Right renal pelvis (tissue), 4 donors: ENCODE data around the gene FRY. TPM values are rescaled to one million over a fixed set of nuclear protein-coding genes. Genes with fewer than 3 reads are reported as not detected.
"Not testable (repeated sequence)": the region's sequence is repeated elsewhere in the genome, so short reads cannot be mapped to it uniquely, and the experiment has no call there.

ENCODE experiments used
- DNase-seq, 4 donors: peaks; one replicate each; pipeline ENCODE4 v3.0.0-alpha.2; 2013; ENCODE audit warnings: low read depth in 4 of 4, low spot score in 3 of 4, missing footprints in 1 of 4
- polyA plus RNA-seq, 4 donors: library from polyadenylated mRNA; unstranded; fragments of 120-200 nt; gene quantifications; one replicate each; pipeline ENCODE4 v1.2.1, GENCODE V29; 2013; ENCODE audit not compliant: insufficient read length in 4 of 4

The FRY gene
- 10 to 100 TPM; 43.5 to 61.3 (median 46.2) TPM for polyA plus RNA-seq

DNA sequence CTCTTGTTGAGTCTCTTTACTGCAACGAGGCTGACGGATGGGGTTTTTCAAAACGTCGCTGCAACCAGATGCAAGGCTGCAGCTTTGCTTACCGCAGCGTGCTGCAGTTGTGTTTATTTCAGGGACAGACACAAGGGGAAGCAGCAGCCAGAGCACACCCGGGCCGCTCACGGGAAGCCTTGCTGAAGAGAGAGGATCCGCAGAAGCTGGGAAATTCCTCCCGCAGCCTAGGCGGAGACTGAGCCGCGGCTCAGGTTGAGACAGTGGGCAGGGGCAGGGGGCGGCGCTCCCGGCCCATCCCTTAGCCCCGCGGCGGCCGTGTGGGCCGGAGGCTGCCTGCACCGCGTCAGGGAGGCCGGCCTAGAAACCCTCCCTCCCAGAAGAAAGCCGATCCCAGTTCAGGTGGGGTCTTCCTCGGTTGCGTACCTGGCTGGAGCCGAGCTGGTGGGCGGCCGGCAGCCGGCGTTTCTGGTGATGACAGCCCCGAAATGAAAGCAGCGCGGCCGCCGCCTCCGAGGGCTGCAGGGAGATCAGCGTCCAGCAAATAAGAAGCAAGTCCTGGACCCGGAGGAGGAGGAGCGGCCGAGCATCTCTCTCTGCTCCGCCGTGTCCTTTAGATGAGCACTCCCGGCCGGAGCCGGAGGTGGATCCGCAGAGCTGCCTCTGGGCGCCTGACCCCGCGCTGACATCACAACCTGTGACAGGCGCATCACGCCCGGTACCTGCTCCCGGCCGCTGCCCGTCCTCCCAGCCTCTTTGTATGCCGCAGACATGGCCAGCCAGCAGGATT, at the start of gene FRY:
FRY (plus strand) TSS at position 750 of the 790 bp plus-strand sequence; CDS start at position 772, 22 bp downstream.
- peak in 3 of 4 donors; percentile 47 to 53 (median 51) for DNase-seq

DNA sequence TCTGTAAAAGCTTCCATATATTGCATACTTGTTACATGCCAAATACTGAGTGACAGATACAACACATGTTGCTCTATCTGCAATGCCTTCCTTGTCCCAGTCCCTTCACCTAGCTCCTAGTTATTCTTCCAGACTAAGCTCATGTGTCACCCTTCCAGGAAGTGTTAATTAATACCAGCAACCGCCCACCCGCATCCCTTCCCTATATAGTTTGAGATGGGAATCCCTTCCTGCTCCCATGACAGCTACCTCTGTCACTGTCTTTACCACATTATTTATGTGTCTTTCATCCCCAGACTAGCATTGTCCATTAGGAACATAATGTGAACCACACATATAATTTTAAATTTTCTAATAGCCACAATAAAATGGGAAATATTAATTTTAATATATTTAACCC, 49.5 kb upstream of the FRY start:
- no peak for DNase-seq

DNA sequence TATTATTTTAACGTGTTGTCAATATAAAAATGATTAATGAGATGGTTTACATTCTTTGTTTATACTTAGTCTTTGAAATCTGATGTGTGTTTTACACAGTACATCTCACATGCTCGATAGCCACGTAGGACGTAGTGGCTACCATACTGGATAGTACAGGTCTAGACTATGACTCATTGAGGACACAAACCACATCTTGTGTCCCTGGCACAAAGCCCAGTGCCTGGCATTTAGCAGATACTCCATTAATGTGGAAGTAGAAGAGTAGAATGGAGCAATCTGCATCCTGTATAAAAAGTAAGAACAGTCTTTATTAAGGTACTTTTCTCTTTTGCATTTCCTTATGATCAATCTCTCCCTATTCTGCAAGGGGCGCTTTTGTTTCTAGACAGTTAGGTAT, 49.0 kb upstream of the FRY start:
- DNase-seq, result no peak

DNA sequence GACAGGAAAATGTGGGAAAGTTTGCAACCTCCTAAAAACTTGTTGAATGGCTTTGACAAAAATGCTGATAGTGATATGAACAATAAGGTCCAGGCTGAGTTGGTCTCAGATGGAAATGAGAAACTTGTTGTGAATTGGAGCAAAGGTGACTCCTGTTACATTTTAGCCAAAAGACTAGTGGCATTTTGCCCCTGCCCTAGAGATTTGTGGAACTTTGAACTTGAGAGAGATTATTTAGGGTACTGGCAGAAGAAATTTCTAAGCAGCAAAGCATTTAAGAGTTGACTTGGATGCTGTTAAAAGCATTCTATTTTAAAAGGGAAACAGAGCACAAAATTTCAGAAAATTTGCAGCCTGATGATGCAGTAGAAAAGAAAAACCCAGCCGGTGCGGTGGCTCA, 47.9 kb upstream of the FRY start:
- not testable (repeated sequence) for DNase-seq

DNA sequence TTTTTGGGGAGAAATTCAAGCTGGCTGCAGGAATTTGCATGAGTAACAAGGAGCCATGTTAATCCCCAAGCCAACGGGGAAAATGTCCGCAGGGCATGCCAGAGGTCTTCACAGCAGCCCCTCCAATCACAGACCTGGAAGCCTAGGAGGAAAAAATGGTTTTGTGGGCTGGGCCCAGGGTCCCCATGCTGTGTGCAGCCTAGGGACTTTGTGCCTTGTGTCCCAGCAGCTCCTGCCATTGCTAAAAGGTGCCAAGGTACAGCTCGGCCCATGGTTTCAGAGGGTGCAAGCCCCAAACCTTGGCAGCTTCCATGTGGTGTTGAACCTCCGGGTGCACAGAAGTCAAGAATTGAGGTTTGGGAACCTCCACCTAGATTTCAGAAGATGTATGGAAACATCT, 47.2 kb upstream of the FRY start:
- not testable (repeated sequence) for DNase-seq

DNA sequence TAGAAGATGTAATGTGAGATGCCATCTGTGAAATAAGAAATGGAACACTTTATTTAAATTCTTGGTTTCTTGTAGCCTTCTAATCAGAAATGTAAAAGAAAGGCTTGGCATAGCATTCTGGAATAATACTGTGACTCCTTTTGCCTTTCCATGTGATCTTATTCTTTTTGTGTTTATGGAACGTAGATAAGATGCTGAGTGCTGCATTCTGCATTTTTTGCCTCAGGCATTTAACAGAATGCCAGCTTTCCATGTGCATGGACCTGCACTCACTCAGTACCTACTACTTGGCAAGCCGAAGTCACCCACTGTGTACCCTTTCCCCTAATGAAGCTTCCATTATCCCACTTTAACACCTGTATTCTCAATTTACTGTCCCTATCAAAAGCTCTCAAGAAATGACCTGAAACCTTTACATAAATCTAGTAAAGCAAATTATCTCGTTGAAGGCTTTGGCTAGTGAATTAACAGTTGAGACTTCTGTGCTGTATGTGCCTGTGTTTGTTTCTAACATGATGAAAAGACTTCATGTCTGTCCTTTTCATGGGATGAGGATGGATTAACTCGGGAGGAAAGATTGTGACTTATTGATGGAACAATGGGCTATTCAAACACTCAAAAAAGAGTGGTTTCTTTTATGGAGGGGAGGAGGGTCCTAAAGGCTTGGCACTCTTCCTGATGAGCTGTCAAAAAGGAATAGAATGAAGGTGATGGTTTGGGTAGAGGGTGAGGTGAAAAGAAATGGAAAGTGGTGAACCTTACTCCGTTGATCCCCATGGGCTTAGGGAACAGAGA, 44.7 kb upstream of the FRY start:
- no peak for DNase-seq

DNA sequence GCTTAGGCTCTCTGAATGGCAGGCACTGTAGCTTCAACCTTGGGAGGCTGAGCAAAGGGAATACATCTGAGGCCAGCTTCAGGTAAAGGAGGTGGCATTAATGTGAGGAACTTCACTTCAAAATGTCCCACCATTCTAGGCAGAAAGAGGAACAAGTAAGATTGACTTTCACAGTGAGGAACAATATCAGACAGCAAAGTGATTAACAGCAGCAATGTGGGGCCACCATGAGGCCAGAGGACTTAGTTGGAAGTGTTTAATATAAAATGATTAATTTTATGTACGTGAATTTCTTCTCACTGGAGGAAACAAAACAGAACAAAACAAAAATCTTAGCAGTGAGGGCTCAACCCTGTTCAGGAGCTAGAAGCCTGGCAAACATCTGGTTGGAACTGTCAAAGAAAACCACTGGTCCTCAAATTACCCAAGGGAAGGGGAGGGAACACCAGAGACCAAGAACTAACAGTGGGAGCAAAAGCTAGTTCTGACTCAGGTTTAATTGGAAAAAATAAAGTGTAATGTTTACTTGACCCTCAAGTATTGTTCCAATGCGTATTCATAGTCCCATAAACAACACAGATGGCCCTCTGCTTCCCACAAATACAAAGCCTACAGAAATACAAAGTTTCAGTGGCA, 43.9 kb upstream of the FRY start:
- no peak for DNase-seq

DNA sequence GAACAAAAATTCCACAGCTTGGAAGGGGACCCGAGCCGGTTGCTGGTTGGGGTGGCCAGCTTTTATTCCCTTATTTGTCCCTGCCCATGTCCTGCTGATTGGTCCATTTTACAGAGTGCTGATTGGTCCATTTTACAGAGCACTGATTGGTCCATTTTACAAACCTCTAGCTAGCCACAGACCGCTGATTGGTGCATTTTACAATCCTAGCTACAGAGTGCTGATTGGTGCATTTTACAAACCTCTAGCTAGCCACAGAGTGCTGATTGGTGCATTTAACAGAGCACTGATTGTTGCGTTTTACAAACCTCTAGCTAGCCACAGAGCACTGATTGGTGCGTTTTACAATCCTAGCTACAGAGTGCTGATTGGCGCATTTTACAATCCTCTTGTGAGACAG, 37.2 kb upstream of the FRY start:
- DNase-seq, result not testable (repeated sequence)

DNA sequence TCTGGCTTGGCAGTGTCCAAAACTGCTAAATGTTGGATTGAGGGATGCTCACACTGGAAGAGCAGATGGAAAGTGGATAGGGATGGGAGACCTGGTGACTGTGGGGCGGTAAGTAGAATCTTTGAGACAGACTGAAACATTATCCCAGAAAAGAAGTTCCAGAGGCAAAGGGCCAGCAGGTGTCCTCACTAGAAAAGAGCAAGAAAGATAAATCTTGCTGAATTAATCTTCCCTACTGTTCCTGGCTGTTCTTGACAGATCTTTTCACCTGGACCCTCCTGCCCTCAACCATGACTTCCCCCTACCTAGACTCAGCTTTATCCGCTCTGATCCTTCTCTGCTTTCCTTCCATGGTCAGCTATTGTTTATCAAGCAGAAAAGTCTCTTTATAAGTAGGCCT, 35.0 kb upstream of the FRY start:
- DNase-seq, result no peak

DNA sequence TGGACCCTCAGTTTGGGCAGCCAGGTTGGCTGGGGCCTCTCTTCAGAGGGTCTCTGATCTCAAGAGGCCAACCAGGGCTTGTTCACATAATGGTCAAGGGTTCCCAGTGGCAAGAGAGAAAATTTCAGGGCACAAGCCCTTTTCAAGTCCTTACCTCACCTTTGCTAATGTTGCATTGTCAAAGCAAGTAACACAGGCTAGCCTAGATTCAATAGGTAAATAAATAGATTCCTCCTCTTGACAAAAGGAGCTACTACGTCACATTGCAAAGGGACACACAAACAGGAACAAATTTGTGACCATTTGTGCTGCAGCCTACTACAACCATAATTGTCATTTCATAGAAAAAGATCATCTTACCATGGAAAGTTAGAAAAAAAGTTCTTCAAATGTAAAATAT, 33.9 kb upstream of the FRY start:
- DNase-seq, result no peak

DNA sequence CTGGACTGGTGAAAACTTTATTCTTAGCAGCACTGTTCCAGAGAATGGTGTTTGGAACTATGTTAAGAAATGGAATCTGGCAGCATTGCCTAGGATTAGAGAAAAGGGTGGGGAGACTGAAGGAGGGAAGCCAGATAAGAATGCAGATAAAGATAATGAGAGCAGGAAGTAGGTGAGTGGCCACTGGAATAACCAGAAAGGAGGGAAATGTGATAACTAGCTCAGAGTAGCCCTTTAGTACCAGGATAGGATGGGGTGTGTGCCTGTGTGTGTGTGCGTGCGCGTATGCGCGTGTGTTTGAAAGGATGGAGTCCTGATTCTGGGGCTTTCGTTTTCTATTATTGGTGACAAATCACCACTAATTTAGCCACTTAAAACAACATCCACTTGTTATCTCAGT, 33.4 kb upstream of the FRY start:
- DNase-seq, result no peak

DNA sequence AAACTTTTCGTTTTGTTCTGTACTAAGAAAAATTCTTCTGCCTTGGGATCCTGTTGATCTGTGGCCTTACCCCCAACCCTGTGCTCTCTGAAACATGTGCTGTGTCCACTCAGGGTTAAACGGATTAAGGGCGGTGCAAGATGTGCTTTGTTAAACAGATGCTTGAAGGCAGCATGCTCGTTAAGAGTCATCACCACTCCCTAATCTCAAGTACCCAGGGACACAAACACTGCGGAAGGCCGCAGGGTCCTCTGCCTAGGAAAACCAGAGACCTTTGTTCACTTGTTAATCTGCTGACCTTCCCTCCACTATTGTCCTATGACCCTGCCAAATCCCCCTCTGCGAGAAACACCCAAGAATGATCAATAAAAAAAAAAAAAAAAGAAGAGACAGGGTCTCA, 30.8 kb upstream of the FRY start:
- not testable (repeated sequence) for DNase-seq

DNA sequence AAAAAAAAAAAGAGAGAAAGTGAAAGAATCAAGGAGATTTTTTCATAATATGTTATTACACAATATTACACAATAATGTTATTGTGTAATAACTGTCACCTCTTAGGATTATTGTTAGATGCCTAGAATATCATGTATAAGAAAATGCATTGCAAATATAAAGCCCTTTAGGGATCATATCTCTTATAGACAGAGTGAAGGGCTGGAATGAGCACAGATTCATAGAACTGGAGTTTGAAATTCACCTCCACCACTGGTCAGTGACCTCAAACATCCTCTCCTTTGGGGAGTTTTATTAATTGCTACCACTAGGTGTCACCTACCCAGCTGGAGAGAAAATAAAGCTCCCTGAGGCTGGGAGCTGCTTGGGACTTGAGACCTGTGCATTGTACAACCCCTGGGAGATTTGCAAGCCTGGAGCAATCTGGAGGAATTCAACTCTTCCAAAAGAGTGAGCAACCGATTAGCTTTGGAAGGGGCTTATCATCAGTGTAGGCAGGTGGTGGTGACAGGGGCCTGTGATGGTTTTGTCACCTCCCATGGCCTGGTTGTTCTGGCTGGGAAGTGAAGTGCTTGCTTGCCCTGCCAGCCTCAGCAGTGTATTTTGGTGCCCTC, 30.3 kb upstream of the FRY start:
- no peak for DNase-seq

DNA sequence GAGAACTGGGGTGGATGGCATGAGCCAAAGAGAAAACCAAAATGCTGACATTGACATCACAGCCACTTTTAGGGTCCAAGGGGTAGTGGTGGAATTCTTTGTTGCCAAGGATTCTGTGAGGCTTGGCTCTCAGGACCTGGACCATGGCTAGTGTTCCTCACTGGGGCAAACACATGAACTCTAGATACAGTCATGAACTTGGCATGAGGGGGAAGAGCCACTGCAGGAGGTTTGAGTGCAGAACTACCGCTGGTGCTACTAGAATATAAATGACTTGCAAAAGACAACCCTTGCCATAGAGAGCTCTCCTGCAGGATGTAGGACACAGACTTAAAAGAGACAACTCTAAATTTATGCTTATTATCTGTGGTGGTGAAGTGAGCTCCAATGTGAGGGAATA, 29.8 kb upstream of the FRY start:
- no peak for DNase-seq

DNA sequence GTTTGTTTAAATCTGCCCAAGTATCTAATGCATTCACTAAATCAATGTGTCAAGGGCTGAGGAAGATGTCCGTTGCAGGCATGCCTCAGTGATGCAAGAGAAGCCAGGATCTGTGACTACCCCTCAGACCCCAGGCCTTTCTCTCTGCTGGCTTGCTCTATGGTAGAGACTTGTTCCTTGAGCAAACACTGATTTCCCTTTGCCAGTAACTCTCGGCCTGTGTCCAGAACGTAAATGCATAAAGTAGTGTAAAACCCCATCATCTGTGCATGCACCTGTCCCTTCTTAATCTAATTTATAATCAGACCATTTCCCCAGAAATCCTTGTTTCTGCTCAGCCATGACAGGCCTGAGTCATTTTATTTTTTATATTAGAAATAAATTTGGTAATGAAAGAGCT, 28.7 kb upstream of the FRY start:
- DNase-seq, result no peak

DNA sequence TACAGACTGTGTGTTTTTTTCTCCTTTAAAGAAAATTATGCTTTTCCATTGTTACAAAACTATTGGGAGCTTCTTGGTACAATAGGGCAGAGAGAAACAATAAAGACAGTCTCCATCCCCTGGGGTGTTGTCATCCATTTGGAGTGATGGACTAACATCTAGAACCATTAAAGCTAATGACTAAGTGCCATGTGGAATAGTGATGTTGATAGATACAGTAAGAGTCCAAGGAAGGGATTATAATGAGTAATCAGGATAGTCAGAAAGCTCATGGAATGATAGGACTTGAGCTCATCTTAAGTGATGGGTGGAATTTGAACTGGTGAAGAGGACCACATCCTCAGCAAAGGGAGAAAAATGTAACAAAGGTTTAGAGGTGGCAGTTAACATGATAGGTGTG, 24.1 kb upstream of the FRY start:
- DNase-seq, result no peak

DNA sequence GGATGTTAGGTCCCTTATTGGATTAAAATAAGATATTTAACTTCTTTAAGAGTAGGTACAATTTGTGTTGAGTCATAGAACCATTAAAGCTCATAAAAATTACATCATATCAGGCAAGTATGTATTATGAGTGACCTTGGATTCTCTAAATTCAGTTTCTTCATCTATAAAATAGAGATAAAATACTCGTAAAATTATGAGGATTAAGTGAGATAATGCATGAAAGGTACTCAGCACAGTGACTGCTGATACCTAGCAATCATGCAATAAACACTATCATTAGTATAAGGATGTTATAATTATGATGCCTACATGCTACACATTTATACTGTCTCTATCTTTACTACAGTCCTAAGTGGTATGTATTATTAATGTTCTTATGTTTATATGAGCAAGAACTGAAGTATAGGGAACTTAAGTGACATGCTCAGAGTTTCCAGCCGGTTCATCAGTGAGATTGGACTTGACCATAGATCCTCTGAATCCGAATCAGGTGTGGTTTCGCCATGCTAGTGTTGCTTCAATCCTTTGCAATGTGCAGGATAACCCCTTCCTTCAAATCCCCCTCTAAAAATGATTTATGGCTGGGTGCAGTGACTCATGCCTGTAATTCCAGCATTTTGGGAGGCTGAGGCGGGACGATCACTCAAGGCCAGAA, 22.9 kb upstream of the FRY start:
- no peak for DNase-seq

DNA sequence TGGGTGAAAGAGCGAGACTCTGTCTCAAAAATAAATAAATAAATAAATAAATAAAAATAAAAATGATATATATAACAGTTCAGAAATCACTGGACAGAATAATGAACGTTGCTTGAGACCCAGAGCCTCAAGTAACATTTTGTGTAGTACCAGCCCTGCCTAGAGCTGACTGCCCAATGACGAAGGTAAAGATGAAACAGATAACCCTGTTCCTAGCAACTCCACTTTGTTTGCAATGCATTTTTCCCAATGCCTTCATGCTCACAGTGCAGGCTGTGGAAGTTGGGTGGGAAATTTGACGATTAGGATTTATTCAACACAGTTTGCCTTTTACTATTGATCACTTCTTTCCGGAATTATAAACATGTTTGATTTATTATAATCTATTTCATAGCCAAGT, 22.2 kb upstream of the FRY start:
- DNase-seq, result no peak

DNA sequence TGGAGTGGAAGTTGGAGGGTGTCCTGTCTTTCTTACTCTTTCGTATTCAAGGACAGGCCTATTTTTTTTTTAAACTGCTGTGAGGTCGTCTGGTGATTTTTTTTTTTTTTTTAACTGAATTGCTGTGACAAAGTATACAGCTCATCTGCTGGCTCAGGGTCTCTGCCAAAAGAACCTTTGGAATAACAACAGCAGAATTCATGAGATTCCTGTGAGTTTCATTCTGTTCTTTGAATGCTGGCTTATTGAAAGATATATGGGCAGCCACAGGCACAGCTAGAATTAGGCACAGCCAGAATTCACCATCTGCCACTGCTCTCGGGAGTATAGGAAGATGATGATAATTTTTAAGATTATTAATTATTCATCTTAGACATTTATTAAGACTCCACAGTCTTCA, 21.4 kb upstream of the FRY start:
- DNase-seq, result no peak

DNA sequence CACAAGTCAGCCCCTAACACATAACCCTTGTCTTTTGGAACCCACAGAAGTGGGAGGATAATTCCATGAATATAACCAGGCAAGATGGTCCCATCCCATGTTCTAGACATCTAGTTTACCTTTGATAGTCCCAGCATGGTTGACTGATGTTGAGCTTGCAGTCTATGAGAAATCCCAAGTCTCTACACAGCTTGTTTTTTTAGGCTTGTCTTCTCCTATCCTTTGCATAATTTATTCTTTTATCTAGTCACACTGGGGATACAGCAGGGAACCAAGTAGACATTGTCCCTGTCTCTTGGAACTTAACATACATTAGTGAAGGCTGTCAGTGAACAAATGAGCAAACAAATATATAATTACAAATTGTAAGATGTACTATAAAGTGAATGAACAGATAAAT, 19.6 kb upstream of the FRY start:
- DNase-seq, result no peak

DNA sequence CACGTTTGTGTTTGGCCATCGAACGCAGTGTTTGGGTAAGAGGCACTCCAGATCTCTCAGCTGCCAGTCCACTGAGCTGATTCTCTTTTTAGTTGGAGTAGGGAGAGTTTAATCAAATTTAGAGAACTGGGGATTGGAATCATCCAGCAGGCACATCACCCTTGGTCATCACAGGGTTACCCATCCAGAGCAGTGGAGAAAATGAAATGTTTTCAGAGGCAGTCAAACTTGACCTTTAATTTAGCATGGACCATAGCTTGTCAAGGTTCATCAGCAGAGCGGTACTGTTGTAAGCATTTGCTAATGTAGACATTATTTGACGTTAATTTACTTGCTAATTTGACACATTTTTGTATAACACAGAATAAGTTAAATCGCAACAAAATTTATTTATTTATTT, 18.4 kb upstream of the FRY start:
- DNase-seq, result no peak
